Measurements from ENCODE around the gene MZT2A.
"Not testable (repeated sequence)": the region's sequence is repeated elsewhere in the genome, so short reads cannot be mapped to it uniquely, and the experiment has no call there.

GRCh38 chr2:131515235-131515634, 23.0 kb upstream of the MZT2A start:
- not testable (repeated sequence) for TF ChIP-seq POLR2AphosphoS5 (IDR thresholded peaks at IDR 0.05; ENCODE audit: borderline replicate concordance, low read depth, low read length); FOXP2 (optimal IDR thresholded peaks at IDR 0.05; ENCODE audit: control extremely low read depth, extremely low read length, insufficient read depth); EZH2 (IDR thresholded peaks at IDR 0.05)
